WTC11 (cell line): ENCODE results near the gene RFWD3.
A peak's percentile ranks its signal among the peaks of the same experiment; 100 is the strongest.

ENCODE experiments used
- CTCF ChIP-seq: fragments of 200-600 bp; IDR thresholded peaks from 2 replicates; pipeline ENCODE4 v1.8.0; 2022; ENCODE audit warnings: antibody characterized with exemption
- MAX ChIP-seq: sonication (generic); formaldehyde crosslinking; IDR thresholded peaks from 2 replicates; pipeline ENCODE4 v1.8.0; 2022; ENCODE audit warnings: mild to moderate bottlenecking, missing genetic modification reagents
- NR2C2 ChIP-seq: sonication (generic); formaldehyde crosslinking; IDR thresholded peaks from 2 replicates; pipeline ENCODE4 v1.8.0; 2022; ENCODE audit warnings: mild to moderate bottlenecking, missing genetic modification reagents

GRCh38 chr16:74650966-74651567, 15.6 kb downstream of the RFWD3 start:
- TF ChIP-seq CTCF, result peak; percentile 27; the same call in 1 of the 2 replicates
- TF ChIP-seq NR2C2 (CRISPR knock-in tag), result no peak
- TF ChIP-seq MAX (CRISPR knock-in tag), result no peak
